Measurements from ENCODE around the gene HES5.

The HES5 gene

GRCh38 chr1:2499986-2500596, 30.0 kb downstream of the HES5 start:
- DNase-seq (ENCODE audit: low read depth): no peak

GRCh38 chr1:2499260-2499659, 30.8 kb downstream of the HES5 start:
- no peak for DNase-seq (ENCODE audit: low read depth)

DNA sequence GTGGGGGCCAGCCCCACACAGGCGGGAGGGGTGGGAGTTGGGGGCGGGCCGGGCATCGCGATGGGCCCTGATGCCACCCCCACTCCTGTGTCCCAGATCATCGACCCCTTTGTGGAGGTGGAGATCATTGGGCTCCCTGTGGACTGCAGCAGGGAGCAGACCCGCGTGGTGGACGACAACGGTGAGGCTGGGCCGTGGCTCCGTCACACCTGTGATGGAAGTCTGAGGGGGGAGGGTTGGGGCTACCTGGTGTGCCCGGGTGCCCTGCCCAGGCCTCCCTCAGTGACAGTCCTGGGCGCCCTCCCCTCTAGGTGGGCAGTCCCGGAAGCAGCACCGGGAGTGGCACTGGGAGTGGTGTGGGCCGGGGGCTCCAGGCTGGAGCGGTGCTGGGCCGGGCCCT, 31.4 kb downstream of the HES5 start:
- no peak for DNase-seq (ENCODE audit: low read depth)

DNA sequence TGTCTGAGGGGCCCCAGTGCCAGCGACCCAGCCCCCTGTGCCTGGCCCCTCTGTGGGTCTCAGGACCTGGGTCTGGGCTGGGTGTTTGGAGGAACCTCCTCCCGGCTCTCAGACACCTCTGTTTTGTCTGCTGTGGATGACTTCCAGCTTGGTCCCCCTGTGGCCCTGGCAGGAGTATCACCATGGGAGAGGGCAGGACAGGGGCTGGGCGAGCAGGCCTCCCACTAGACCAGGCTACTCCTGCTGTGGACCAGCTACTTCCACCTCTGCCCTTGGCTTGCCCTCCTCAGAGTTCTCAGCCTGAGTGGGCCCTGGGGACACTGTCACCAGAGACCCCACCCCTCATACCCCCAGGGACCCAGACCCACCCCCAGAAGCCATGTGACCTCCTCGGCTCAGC, 32.2 kb downstream of the HES5 start:
- DNase-seq (ENCODE audit: low read depth): no peak

- DNase-seq (ENCODE audit: low read depth): no peak
Observed at GRCh38 chr1:2496746-2497145, 33.3 kb downstream of the HES5 start.

GRCh38 chr1:2496087-2496622, 33.9 kb downstream of the HES5 start:
- no peak for DNase-seq (ENCODE audit: low read depth)

DNA sequence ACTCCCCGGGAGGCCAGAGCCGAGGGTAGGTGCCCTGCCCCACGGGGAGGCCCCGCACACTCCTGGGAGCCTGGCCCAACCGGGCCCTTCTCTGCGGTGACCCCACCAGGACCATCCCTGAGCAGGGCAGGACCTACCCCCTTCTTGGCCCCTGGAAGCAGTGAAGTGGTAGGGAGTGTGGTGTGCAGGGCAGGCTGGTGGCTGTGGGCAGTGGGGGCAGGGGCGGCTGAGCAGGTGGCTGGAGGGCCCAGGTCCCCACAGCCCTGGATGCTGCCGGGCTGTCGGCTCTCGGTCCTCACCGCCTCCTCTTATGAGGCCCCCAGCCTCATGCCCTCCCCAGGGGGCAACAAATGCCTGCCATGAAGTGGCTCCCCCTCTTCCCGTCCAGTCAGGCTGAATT, 34.5 kb downstream of the HES5 start:
- DNase-seq (ENCODE audit: low read depth): no peak

DNA sequence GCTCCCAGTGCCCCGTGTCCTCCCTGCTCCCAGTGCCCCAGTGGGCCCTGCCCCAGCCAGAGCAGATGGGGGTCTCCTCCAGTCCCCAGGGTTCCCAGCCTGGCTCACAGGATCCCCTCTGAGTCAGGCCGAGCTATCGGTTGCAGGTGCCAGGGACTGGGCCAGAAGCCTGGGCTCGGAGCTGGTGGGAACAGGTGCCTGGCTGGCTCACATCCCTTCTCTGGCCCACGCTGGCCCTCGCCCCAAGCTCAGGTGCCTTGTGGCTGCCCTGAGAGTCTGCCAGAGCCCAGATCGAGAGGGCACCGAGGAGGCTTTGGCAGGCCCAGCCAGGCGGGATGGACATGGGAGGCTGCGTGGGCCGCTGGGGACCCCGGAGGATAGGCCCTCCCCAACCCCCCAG, 35.0 kb downstream of the HES5 start:
- no peak for DNase-seq (ENCODE audit: low read depth)

DNA sequence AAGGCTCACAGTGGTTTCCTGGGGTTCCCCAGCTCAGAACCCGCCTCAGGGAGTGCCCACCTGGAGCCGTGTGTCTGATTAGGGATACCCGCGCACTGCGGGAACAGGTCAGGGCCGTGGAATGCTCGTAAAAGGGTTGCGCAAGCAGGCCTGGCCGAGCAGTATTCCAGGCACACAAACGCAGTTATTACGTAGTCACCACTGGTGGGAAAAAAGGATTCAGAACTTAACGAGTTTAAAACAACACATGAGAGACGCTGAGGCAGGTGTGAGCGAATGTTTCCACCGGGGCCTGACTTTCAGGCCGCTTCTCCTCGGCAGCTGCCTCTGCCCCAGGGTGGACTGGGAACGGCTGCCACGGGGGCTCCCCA, 35.8 kb downstream of the HES5 start:
- DNase-seq (ENCODE audit: low read depth): no peak

DNA sequence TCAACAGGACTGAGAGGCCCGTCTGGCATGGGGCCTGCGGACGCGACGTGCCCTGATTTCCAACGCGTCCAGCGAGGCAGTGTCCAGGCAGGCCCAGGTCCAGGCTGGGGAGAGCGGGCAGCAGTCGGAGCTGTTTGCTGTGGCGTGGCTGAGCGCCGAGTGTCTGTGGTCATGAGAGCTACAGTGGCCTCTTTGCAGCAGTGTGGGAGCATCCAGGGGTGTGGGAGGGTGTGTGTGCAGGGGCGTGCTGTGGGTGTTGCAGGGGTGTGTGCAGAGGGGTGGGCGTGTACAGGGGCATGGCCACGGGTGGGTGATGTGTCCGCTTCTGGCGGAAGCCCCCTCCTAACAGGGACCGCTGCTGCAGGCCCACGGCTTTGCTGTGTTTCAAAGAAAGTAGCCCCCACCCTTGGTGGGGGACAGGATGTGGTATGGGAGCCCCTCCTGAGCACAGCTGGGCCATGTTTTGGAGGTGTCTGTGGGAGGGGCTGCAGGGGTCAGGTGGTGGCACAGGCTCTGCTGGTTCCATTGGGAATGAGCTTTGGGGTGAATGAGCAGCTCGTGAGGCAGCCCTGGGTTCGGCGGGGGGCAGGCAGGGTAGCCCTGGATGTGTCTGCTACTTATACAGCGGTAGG, 36.3 kb downstream of the HES5 start:
- no peak for DNase-seq (ENCODE audit: low read depth)

- no peak for DNase-seq (ENCODE audit: low read depth)
Observed at GRCh38 chr1:2493218-2493617, 36.8 kb downstream of the HES5 start.

DNA sequence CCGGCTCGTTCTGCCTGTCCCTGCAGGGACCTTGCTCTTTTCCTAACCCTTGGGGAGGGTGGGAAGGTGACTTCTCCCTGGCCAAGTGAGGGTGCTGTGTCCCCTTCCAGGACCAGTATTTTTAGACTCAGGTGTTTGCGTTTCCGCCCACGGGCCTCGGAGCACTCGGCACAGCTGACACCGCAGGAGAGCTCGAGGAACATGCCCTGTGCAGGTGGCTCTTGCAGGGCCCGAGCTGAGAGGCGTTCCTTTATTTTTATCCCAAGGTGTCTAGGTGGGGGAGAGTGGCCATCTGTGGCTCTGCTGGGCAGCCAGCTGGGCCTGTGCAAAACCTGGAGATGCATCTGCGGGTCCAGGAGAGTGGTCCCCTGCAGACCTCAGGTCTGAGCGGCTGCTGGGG, 38.0 kb downstream of the HES5 start:
- DNase-seq (ENCODE audit: low read depth): no peak

DNA sequence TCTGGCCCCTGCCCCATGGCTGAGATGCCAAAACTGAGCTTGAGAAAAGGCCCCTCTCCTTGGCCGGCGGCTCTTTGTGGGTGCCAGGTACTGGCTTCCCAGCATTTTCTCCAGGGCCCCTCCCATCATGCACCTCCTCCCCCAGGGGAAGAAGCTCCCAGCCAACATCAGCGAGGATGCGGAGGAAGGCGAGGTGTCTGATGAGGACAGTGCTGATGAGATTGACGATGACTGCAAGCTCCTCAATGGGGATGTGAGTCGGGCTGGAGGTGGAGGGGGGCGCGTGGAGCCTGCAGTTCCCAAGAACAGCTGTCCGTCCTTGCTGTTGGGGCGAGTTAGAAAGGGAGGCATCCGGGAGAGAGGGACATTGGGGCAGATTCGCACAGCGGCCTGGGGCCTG, 40.4 kb downstream of the HES5 start:
- DNase-seq (ENCODE audit: low read depth): no peak

DNA sequence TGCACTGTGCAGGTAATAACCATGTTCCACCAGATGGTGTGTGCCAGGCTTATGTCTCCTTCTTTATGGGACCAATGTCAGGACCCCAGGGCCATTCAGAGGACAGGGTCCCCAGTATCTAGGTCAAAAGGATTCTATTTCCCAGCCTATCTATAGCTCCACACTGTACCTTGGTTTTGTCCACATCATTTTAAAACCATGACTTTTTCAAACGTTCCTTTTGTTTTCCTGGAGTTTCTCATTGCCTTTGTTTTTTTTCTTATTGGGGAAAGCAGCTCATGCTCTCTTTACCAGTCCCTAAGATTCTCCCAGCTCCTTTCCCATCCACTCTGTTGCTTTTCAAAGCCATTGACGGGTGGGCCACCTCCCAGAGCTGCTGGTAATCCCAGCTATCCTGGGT, 41.4 kb downstream of the HES5 start:
- DNase-seq (ENCODE audit: low read depth): no peak

GRCh38 chr1:2486558-2486957, 43.5 kb downstream of the HES5 start:
- no peak for DNase-seq (ENCODE audit: low read depth)

GRCh38 chr1:2486041-2486440, 44.0 kb downstream of the HES5 start:
- DNase-seq (ENCODE audit: low read depth): no peak

DNA sequence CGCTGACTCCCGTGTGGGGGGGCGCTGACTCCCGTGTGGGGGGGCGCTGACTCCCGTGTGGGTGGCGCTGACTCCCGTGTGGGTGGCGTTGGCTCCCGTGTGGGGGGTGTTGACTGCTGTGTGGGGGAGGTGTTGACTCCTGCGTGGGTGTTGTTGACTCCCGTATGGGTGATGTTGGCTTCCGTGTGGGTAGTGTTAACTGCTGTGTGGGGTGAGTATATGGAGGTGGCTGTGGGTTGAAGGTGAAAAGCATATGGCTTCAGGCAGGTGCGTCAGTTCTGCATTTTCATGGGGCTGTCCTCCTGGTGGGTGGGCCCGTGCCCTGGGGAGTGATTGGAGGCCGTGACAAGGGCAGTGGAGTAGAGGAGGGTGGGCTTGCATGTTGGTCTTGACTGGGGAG, 46.1 kb downstream of the HES5 start:
- no peak for DNase-seq (ENCODE audit: low read depth)

DNA sequence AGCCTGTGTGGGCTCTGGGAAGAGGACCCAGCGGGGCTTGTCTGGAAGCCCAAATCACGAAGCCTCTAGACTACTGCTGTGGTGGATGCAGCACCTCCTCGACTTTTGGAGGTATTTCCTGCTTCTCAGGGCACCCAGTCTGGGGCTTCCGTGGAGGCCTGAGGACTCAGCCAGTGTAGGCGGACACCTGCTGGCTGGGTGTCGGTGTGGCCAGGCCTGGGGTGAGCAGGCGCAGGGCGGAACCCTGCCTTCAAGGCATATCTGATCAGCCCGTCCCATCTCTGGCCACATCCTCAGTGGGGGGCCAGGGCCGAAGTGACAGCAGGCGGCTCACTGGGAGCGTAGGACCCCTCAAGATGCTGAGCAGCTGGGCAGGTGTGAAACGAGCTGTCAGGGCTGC, 47.0 kb downstream of the HES5 start:
- DNase-seq (ENCODE audit: low read depth): no peak

DNA sequence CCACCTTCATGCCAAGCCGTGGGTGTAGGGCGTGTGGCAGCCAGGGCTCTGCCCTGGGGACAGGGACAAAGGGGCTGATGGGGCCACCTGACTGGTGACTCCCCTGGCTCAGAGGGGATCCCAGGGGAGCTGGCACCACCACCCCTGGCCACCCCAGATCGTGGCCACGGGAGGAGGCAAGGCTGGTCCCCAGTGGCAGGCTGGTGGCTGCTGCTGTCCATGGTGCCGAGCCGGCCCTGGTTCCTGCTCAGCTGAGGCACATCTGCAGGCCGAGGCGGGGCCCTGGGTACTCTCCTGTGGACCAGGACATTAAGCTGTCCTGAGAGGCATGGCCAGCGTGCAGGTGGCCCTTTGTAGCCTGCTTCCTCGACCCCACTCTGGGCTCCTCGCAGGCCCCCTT, 47.5 kb downstream of the HES5 start:
- no peak for DNase-seq (ENCODE audit: low read depth)

DNA sequence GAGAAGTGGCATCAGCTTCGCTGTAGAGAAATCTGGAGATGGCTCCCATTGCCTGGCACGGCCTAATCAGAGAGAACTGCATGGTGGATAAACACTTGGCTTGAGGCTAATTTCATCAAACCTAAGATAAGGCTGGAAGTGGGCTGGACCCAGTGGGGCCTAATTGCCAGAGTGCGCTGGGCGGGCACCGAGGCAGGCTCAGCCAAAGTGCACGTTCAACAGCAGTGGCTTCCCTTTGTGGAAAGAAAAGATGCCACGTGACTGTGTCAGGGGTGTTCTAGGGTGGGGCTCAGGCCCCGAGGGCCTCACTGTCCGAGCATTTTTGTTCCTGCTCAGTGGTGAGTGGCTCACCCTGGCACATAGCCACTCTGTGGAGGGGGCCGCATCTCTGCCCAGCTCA, 48.2 kb downstream of the HES5 start:
- no peak for DNase-seq (ENCODE audit: low read depth)

DNA sequence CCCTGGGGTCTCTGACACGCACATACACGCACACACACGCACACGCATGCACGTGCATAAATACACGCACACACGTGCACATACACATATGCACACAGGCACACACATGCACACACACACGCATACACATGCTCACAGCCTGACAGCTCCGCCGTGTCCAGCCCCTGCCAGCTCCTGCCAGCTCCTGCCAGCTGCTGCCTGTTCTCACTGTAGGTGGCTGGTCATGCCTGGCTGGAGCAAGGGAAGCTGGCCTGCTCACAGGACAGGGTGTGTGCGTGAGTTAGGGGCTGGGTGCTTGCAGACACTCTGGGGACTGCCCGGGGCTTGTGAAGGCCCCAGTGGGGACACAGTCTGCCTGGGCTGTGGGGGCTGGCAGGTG, 49.1 kb downstream of the HES5 start:
- DNase-seq (ENCODE audit: low read depth): no peak

GRCh38 chr1:2480236-2480985, 49.7 kb downstream of the HES5 start:
- no peak for DNase-seq (ENCODE audit: low read depth)

GRCh38 chr1:2479618-2480017, 50.4 kb downstream of the HES5 start:
- no peak for DNase-seq (ENCODE audit: low read depth)

GRCh38 chr1:2479186-2479585, 50.9 kb downstream of the HES5 start:
- DNase-seq (ENCODE audit: low read depth): no peak

Data from stimulated activated CD8-positive, alpha-beta memory T cell treated with anti-CD3 and anti-CD28 coated beads, Interleukin-4, amount 100 ng/mL, for 24 hours (primary cell).